A673 (cell line): ENCODE measurements around the gene PLA2G12A.

Experiments used
- CTCF ChIP-seq: fragments of 300-800, 200-600 bp; sonication (generic); conservative IDR thresholded peaks from 2 replicates; pipeline ENCODE4 v1.5.1; 2017; ENCODE audit warnings: low read depth, mild to moderate bottlenecking, antibody characterized with exemption, low read length, moderate library complexity, mixed read lengths
- EZH2 ChIP-seq: fragments of 200-600 bp; sonication (generic); IDR thresholded peaks from 2 replicates; pipeline ENCODE4 v1.6.1; 2017; ENCODE audit warnings: borderline replicate concordance, low read depth, mild to moderate bottlenecking, mixed read lengths, antibody characterized with exemption, low read length; ENCODE audit not compliant: poor library complexity, severe bottlenecking

- TF ChIP-seq CTCF: no peak
- TF ChIP-seq EZH2: no peak
These were observed 31.2 kb downstream of the PLA2G12A start for GRCh38 chr4:109698656-109699055.
